ENCODE data around the gene OR51V1.
"Not testable (repeated sequence)": the region's sequence is repeated elsewhere in the genome, so short reads cannot be mapped to it uniquely, and the experiment has no call there.

OR51V1 gene, protein sequence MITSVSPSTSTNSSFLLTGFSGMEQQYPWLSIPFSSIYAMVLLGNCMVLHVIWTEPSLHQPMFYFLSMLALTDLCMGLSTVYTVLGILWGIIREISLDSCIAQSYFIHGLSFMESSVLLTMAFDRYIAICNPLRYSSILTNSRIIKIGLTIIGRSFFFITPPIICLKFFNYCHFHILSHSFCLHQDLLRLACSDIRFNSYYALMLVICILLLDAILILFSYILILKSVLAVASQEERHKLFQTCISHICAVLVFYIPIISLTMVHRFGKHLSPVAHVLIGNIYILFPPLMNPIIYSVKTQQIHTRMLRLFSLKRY

DNA sequence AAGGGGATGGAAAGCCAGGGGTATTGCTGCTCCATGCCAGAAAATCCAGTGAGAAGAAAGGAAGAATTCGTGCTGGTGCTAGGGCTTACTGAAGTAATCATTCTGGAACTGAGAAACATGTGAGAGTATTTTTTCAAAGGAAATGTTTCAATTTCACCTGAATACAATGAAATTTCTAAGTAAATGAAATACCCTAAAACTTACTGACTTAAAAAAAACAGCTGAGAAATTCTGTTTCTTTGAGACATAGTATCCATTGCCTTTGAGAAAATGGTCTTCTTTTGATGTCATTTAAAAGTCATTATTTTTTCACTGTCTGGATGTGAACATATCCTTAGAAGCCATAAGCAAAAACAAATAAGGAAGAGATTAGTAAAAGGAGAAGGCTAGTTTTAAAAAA, at the start of gene OR51V1:
TSS of gene OR51V1 (minus strand) at position 101 of the 400 bp plus-strand sequence. CDS start at position 101, 0 bp downstream.
- DNase-seq (ENCODE audit: extremely low read depth in 1 of 2, low read depth in 1 of 2): no peak

DNA sequence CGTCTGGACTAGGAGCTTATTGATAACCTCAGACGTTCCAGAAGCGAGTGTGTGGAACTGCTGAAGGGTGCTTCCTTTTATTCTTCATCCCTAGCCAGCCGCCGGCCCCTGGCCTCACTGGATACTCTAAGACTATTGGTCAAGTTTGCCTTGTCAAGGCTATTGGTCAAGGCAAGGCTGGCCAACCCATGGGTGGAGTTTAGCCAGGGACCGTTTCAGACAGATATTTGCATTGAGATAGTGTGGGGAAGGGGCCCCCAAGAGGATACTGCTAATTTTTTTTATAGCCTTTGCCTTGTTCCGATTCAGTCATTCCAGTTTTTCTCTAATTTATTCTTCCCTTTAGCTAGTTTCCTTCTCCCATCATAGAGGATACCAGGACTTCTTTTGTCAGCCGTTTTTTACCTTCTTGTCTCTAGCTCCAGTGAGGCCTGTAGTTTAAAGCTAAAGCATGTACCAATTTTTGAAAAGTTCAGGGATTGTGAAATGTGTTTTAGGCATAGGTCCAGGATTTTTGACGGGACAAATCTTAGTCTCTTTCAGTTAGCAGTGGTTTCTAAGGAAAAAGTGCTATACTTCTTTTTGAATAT, 49.4 kb upstream of the OR51V1 start, which contains the start of gene HBG1:
TSS of gene HBG1 (minus strand) at position 51 of the 590 bp plus-strand sequence. CDS start 53 bp downstream, outside the sequence.
- DNase-seq (ENCODE audit: extremely low read depth in 1 of 2, low read depth in 1 of 2): not testable (repeated sequence)

DNA sequence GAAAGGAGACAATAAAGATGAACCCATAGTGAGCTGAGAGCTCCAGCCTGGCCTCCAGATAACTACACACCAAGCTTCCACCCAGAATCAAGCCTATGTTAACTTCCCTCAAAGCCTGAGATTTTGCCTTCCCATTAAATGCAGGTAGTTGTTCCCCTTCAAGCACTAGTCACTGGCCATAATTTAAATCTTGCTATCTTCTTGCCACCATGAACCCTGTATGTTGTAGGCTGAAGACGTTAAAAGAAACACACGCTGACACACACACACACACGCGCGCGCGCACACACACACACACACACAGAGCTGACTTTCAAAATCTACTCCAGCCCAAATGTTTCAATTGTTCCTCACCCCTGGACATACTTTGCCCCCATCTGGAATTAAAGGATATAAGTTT, 48.0 kb upstream of the OR51V1 start:
- not testable (repeated sequence) for DNase-seq (ENCODE audit: extremely low read depth in 1 of 2, low read depth in 1 of 2)

DNA sequence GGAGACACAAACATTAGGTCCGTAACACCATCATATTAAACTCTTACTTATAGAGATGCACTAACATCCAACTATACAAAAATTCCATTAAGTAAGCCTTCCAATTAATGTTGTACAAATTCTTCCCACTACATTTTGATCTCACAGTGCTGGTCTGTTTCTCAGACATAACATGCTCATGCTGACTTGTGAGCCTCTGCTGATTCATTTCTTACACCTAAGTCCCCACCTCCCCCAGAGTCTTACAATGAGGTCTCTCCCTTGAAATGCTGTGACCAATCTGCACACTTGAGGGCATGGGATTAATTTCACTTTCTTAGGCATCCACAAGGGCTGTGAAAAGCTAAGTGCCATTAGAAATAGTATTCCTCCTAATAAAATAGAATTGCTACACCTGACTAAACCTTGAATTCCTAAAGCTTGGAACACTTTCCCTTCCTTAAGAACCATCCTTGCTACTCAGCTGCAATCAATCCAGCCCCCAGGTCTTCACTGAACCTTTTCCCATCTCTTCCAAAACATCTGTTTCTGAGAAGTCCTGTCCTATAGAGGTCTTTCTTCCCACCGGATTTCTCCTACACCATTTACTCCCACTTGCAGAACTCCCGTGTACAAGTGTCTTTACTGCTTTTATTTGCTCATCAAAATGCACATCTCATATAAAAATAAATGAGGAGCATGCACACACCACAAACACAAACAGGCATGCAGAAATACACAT, 47.1 kb upstream of the OR51V1 start:
- no peak for DNase-seq (ENCODE audit: extremely low read depth in 1 of 2, low read depth in 1 of 2)

DNA sequence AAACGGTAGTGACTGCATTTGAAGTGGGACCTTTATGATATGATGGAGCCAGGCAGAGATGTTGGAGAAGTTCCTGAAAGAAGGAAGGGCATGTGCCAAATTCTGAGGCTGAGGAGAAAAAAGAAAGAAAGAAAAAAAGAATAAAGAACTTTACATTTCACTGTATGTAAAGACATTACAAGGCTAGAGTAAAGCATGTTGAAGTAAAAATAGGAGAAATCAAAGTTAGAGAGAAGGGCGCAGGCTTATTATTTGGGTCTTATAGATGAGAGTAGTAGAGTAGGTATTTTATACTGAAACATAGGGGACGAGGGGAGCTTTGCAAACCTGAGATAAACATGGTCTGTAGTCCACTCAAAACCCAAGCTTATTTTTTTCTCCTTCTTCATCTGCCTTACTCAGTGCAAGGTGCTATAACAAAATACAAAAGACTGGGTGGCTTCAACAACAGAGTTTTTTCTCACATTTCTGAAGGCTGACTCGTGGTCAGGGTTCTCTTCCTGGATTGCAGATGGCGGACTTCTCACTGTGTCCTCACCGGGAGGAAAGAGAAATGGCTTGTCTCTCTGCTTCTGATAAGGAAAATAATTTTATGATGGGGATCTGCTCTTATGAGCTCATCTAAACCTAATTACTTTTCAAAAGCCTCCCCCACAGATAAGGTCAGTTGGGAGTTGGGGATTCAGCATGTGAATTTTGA, 46.4 kb upstream of the OR51V1 start:
- DNase-seq (ENCODE audit: extremely low read depth in 1 of 2, low read depth in 1 of 2): no peak

DNA sequence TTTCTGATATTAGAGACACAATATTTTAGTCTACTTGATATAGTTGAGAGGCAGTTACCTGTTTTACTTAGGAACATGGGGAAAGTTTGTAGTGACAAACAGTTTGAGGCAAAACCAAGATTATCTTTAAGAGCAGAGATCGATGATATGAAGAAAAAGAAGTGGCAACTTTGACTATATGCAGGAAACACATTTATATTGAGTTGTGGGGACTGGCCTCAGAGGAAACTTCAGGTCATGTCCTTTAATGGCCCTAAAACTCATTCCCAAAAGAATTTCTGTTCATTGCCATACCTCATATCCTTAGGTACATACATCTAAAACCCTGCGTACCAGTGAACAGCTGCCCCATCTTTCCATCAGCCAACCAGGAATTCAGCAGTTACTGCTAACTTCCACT, 44.7 kb upstream of the OR51V1 start:
- no peak for DNase-seq (ENCODE audit: extremely low read depth in 1 of 2, low read depth in 1 of 2)

DNA sequence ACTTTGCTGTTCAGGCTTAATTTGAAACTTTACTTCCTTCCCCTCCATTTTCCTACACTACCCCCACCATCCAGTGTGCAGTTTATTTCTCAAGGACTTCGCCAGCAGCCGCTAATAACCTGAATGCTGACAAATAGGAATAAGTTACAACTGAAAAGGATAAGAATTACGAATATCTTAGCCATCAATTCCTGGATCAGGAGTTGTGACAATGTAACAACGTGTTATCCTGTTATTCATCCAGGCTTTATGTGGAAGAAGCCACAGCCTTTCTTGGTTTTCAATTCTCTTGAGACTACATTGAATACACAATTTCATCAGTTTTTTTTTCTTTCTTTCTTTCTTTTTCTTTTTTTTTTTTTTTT, 43.3 kb upstream of the OR51V1 start:
- DNase-seq (ENCODE audit: extremely low read depth in 1 of 2, low read depth in 1 of 2): no peak

DNA sequence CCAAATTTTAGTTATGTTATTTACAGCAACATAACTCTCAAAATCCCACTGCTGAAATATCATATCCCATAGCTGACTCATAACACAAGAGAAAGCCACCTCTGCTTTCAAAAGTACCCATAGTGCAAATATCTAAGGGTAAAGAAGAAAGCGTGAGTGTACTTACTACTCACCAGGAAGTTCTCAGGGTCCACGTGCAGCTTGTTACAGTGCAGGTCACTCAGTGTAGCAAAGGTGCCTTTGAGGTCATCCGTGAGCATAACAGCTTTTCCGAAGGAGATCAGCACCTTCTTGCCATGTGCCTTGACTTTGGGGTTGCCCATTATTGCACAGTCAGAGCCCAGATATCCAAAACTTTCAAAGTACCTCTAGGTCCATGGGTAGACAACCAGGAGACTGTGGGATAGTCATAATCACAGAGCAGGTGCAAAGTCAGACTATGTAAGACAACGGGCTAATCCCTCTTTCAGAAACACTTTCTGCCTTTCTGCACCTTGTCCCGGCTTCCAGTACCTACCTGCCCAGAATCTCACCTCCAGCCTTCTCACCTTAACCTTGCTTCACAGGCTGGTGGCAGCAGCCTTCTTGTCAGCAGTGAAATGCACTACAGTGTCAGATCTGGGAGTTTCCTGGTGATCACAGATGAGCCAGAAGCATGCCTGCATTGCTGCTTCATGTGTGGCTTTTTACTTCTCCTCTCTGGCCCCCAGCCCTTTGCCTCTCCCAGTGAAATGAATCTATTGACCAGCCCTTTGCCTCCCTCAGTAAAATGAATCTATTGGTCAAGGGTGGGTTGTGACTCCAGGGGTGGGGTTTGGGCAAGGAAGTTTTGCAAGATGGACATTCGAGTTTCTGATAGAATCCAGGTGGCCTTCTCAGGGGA, 42.7 kb upstream of the OR51V1 start:
- DNase-seq (ENCODE audit: extremely low read depth in 1 of 2, low read depth in 1 of 2): no peak

DNA sequence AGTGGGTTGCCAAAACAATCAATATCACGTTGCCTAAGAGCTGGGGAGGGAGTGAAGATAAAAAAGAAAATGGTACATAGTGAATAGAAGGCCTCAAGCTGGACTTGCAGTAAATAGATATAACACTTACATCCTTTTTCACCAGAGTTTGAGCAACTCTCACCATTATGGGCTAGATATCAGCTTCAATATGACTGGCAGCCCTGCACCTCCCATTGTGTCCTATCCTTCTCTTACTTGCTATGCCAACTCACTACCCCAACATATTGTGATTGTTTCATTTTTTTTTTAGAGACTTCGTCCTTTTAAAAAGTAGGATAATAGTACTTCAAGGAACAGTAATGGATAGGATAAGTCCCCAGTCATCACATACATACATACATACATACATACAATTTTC, 41.7 kb upstream of the OR51V1 start:
- DNase-seq (ENCODE audit: extremely low read depth in 1 of 2, low read depth in 1 of 2): no peak

DNA sequence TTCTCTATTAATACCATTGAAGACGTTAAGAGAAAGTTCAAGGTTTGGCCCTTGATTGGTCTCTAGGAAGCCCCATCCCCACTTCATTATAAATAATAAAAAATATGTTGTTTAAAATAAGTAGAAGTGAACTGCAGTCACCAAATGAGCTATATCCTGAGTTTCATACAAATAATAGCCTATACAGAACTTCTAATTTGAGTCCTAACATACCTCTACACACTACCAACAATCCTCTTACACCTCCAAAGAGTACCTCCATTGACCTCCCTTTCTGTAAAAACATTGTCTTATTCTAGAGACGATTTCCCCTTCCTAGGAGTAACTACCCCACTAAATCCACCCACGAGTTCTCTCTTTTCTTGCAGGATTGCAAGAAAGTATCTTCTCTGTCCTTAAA, 41.0 kb upstream of the OR51V1 start:
- DNase-seq (ENCODE audit: extremely low read depth in 1 of 2, low read depth in 1 of 2): no peak

DNA sequence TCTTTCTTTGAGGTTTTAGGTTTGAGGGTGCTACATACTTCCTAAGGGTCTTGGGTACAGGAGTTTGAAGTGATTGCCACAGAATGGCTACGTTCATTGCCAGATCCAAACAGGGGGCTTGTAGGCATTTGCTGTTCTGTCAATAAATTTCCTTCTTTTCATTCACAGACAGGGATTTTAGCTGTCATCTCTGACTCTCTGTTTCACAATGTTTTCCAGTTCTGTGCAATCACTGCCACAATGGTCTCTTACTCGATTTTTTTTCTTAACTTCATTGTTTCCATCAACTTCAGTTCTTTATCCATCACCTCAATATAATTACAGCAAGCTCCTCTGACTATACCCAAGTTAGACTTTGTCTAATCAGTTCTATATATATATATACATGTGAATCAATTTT, 40.0 kb upstream of the OR51V1 start:
- no peak for DNase-seq (ENCODE audit: extremely low read depth in 1 of 2, low read depth in 1 of 2)

DNA sequence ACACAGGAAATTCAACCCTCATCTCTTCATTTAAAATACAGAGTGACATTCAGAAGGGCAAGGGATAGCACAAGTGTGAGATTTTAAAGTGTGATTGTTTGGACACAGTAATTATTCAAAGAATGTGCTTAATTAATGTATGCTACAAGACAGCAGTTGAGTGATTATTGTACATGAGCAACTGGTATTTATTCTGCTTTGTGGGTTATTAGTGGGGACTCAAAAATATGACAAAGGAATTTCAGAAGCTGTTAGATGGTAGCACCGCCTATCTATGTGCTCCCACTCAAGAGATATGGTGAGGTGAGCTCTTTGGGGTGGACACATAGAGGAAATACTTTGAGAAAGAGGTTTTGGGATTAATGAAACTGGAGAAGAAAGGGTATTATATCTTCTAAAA, 39.6 kb upstream of the OR51V1 start:
- DNase-seq (ENCODE audit: extremely low read depth in 1 of 2, low read depth in 1 of 2): no peak

DNA sequence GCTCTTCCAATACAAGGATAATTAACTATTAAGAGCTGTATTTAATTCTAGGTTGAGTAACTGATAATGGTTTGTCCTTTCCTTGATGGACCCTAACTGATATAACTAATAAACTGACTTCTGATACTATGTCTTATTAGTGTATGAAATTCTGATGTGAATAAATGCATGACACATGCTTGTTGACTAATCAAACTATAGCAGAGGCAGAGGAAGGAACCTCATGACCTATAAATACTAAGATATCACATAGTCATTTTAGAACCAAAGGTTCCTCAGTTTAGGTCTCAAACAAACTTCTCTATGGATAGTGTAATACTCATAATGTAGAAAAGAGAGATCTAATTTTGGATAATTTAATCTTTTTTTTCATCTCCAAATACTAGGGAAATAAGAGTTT, 38.6 kb upstream of the OR51V1 start:
- DNase-seq (ENCODE audit: extremely low read depth in 1 of 2, low read depth in 1 of 2): no peak

DNA sequence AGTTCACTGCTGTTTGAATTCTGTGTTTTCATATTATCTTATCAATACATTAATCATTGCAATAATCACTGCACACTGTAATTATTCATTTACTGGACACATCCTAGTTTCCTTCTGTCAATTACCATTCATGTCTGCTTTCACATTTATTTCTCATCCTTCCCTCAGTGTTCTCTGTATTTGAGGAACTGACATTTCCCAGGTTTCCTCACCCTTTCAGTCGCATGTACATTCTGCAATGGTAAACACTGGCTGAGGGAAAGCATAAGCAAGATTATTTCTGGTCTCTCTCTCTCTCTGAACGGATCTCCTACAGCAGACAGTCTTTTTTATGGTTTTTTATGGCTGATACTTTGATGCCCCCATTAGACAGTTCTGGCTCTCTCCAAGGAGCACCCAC, 38.0 kb upstream of the OR51V1 start:
- DNase-seq (ENCODE audit: extremely low read depth in 1 of 2, low read depth in 1 of 2): no peak

DNA sequence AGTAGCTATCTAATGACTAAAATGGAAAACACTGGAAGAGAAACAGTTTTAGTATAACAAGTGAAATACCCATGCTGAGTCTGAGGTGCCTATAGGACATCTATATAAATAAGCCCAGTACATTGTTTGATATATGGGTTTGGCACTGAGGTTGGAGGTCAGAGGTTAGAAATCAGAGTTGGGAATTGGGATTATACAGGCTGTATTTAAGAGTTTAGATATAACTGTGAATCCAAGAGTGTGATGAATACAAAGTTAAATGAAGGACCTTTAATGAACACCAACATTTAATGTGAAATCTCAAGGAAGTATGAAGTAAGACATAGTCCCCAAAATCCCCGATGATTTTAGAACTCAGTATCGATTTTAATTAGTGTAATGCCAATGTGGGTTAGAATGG, 36.9 kb upstream of the OR51V1 start:
- no peak for DNase-seq (ENCODE audit: extremely low read depth in 1 of 2, low read depth in 1 of 2)

DNA sequence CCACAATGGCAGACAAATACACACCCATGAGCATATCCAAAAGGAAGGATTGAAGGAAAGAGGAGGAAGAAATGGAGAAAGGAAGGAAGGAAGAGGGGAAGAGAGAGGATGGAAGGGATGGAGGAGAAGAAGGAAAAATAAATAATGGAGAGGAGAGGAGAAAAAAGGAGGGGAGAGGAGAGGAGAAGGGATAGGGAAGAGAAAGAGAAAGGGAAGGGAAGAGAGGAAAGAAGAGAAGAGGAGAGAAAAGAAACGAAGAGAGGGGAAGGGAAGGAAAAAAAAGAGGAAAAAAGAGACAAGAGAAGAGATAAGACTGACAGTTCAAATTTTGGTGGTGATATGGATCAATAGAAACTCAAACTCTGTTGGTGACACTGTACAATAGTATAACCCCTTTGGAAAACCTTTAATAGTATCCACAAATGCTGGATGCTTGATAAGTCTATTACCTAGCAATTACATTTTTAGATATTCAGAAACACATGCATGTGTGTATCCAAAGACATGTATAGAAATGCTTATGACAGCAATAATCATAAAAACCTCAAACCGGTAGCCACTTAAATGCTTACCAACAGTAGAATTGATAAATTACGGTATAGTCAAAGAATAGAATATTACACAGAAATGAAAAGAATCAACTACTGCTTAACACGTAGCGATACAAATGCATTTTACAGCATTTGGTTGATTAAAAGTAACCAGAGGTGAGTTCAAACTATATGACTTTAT, 35.0 kb upstream of the OR51V1 start:
- no peak for DNase-seq (ENCODE audit: extremely low read depth in 1 of 2, low read depth in 1 of 2)

DNA sequence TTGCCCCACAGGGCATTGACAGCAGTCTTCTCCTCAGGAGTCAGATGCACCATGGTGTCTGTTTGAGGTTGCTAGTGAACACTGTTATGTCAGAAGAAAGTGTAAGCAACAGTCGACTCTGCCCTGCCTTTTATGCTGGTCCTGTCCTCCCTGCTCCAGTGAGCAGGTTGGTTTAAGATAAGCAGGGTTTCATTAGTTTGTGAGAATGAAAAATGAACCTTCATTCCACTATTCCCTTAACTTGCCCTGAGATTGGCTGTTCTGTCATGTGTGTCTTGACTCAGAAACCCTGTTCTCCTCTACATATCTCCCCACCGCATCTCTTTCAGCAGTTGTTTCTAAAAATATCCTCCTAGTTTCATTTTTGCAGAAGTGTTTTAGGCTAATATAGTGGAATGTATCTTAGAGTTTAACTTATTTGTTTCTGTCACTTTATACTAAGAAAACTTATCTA, 33.9 kb upstream of the OR51V1 start, which contains the start of gene HBD:
TSS of gene HBD (minus strand) at position 103 of the 454 bp plus-strand sequence. CDS start at position 53, 50 bp downstream.
- no peak for DNase-seq (ENCODE audit: extremely low read depth in 1 of 2, low read depth in 1 of 2)

DNA sequence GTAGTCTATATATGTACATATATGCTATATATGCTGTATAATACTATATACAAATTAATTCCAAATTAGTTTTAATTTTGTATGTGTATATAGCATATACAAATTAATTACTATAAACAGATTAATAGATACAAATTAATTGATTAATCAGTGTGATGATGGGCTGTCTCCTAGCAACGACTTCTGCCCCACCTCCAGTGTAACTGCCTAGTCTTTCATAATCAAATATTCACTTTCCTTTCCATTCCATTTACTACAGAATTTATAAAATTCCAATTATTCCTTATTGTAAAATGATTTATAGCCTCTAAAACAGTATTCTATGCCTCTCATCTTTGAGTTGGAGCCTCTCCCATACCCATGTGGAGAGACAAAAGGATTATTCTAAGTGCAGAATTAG, 32.8 kb upstream of the OR51V1 start:
- no peak for DNase-seq (ENCODE audit: extremely low read depth in 1 of 2, low read depth in 1 of 2)

DNA sequence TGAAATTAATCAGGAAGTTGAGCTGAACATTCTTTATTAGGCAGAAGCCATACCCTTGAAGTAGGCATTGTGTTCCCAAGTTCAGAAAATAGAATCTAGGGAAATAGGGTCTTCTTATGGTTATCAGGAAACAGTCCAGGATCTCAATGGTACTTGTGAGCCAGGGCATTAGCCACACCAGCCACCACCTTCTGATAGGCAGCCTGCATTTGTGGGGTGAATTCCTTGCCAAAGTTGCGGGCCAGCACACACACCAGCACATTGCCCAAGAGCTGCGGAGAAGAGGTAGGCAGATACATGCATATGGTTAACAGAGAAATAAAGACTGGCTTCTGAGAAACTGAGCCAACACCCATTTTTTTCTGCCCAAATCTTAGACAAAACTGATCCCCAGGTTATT, 32.3 kb upstream of the OR51V1 start:
- DNase-seq (ENCODE audit: extremely low read depth in 1 of 2, low read depth in 1 of 2): no peak

DNA sequence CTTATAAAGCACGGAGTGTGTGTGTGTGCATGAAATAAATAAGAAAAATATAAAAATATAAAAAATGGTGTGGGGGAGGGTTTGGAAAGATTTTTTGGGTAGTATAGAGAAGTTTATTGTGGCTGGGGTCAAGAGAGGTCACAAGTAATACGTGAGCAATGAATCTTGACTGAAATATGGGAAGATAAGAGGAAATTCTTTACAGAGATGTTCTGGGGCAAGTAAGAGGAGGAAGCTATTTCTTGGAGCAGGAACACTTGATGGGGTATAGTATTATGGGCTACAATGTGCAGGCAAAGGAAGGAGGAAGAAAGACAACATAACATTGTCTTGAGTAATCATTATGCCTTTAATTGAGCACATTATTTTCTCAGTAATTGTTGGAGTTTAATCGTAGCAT, 31.7 kb upstream of the OR51V1 start:
- no peak for DNase-seq (ENCODE audit: extremely low read depth in 1 of 2, low read depth in 1 of 2)
